GM12891 (cell line): ENCODE results near the gene SCUBE1.

Source experiments
- DNase-seq: peaks from one replicate; pipeline ENCODE4 v3.0.0; 2011; ENCODE audit warnings: low spot score; ENCODE audit not compliant: insufficient read length
- FAIRE-seq: peaks from 2 replicates; lab custom pipeline; 2011; peaks lifted over from hg19 to GRCh38; lab: Jason Lieb, UNC
- PAX5 ChIP-seq: IDR thresholded peaks from 2 replicates; pipeline ENCODE4 v1.6.1; 2011; ENCODE audit warnings: low read length, moderate library complexity, mild to moderate bottlenecking; ENCODE audit not compliant: insufficient read depth, severe bottlenecking
- POLR2A ChIP-seq: IDR thresholded peaks from 2 replicates; pipeline ENCODE4 v1.6.1; 2011; ENCODE audit warnings: low read depth, low read length, control low read depth
- POLR2AphosphoS5 ChIP-seq: IDR thresholded peaks from 2 replicates; pipeline ENCODE4 v1.6.1; 2011; ENCODE audit warnings: low read depth, low read length, control low read depth
- POU2F2 ChIP-seq: IDR thresholded peaks from 2 replicates; pipeline ENCODE4 v1.6.1; 2011; ENCODE audit warnings: low read depth, mild to moderate bottlenecking, control low read depth, low read length, moderate library complexity
- SPI1 ChIP-seq: IDR thresholded peaks from 2 replicates; pipeline ENCODE4 v1.6.1; 2011; ENCODE audit warnings: low read depth, low read length, control low read depth
- TAF1 ChIP-seq: IDR thresholded peaks from 2 replicates; pipeline ENCODE4 v1.6.1; 2011; ENCODE audit warnings: low read depth, low read length, control low read depth

The SCUBE1 gene

DNA sequence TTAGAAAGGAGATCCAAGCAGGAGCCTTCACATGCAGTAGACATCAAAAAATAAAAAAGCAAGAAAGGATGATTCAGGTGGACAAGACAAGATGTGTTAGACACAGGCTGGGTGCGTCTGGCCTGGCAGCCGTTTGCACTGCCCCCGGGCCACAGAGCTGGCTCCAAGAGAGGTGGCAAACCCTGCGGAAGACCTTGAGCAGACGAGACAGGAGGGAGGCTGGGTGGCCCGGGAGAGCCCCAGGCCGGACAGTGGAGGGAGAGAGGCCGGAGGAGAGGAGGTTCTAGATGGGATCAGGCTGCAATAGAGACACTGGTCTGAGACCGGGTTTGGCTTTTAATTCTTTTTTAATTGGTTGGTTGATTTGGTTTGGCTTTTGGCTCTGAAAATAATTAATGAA lies 86.6 kb downstream of the SCUBE1 start:
- no peak for DNase-seq
- no peak for TF ChIP-seq POU2F2
- no peak for TF ChIP-seq POLR2A
- TF ChIP-seq TAF1: no peak
- no peak for TF ChIP-seq POLR2AphosphoS5
- no peak for TF ChIP-seq SPI1
- TF ChIP-seq PAX5: no peak
- no peak for FAIRE-seq

DNA sequence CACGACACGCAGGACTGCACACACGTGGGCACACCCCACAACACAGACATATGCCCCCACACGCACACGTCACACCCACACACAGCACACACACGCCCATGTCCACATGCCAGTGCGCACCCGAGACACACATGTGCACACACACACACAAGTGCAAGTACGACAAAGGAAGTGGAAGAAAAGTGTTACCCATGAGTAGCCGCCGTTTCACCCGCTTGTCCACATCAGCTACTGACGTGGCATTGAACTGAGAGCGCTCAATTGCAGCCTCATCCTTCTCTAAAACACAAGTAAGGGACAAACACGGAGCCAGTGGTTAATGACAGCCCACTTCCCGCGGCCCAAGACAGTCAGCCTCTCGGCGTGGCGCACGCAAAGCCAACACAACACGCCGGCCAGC lies 87.9 kb downstream of the SCUBE1 start:
- TF ChIP-seq POU2F2: no peak
- TF ChIP-seq SPI1: no peak
- no peak for TF ChIP-seq PAX5
- no peak for TF ChIP-seq POLR2AphosphoS5
- no peak for TF ChIP-seq TAF1
- no peak for TF ChIP-seq POLR2A
- DNase-seq: no peak
- peak; percentile 47 for FAIRE-seq

DNA sequence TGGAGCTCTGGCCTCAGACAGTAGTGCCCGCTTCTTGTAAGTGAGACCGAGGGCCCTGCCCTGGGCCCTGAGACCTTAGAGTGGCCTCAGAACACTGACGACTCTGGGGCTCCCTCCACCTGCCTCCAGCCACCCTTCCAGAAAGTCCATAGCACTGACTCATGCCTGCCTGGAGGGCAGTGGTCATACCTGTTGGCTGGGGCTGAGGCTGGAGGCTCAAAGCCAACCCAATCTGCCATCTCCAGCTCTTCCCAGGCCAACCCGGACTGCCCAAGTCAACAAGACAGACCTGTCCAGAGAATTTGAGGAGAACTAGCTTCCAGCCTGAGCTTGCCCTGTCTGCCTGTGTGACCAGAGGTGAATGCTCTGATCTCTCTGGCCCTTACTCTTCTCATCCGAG lies 89.3 kb downstream of the SCUBE1 start:
- no peak for FAIRE-seq
- DNase-seq: no peak

DNA sequence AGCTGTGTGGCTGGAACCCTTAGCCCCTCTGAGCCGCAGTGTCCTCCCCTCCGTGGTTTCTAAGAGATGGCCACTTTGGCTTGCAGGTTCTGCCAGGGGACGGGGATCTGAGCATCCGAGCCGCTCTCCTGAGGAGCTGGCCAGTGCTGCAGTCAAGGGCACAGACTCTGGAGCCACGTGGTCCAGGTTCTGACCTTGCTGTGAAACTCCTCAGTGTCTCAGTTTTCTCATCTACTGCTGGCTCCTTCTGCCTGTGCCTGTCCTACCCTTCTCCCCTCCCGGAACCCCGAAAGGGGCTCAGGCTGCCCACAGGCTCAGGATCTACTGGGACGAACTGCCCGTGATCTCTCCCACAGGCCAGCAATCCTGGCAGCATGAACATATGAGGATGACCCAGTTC lies 90.9 kb downstream of the SCUBE1 start:
- FAIRE-seq (no peak), DNase-seq (no peak)
- TF ChIP-seq POLR2AphosphoS5 (no peak), PAX5 (no peak), TAF1 (no peak), POLR2A (no peak), POU2F2 (no peak), SPI1 (no peak)

More for the DNA sequence above, 89.3 kb downstream of the SCUBE1 start:
- TF ChIP-seq TAF1 (no peak), PAX5 (no peak), SPI1 (no peak), POLR2AphosphoS5 (no peak), POLR2A (no peak), POU2F2 (no peak)

DNA sequence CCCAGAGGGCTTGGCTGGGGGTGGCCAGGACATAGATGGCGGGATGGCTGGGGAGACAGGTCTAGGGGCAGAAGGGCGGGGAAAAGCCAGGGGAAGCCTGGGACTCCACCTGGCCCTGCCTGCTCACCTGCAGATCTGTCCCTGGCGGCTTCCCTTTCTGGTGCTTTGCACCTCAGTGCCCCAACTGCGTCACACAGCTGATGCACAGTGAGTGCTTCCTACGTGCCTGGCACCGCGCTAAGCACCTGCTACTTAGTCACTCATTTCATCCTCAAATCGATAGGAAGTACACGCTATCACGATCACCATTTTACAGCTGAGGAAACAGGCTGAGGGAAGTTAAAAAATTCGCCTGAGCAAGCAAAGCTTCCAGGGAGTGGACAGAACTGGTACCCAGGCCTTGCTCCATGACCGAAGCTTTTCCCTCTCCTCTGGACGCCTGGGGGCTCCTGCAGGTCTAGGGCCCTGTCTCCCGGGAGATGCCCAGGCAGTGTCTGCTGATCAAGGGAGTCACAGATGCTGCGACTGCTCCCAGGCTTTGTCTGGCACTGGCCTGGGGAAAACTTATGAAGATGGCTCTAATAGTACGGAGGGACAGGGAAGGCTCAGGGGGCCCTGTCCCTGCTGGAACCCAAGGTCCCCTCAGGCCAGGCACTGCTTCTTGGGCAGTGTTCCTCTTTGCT lies 93.2 kb downstream of the SCUBE1 start:
- FAIRE-seq (no peak), DNase-seq (no peak)
- no peak for TF ChIP-seq SPI1
- no peak for TF ChIP-seq POU2F2
- no peak for TF ChIP-seq TAF1
- TF ChIP-seq POLR2A: no peak
- no peak for TF ChIP-seq PAX5
- no peak for TF ChIP-seq POLR2AphosphoS5

- FAIRE-seq (no peak), DNase-seq (no peak)
- TF ChIP-seq POLR2A (no peak), PAX5 (no peak), TAF1 (no peak), SPI1 (no peak), POLR2AphosphoS5 (no peak), POU2F2 (no peak)
These were observed 95.5 kb downstream of the SCUBE1 start for GRCh38 chr22:43247546-43248260.

DNA sequence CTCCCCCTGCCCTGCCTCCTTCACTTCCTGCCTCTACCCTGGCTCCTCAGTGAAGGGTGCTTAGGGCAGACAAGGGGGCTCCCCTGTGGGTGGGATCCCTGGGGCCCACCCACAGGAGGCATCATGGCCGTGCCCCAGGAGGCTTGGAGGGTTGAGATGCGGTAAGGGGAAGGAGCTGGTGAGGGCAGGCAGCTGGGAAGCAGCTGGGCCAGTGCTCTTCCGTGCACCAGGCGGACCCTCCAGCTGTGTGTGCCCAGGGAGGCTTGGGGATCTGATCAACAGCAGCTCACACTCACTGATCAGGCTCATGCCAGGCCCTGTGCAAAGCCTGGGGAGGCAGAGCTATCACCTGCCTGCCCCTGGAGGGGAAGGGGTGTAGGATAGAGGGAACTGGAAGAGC lies 97.0 kb downstream of the SCUBE1 start:
- no peak for FAIRE-seq
- no peak for DNase-seq
- TF ChIP-seq SPI1 (no peak), POLR2AphosphoS5 (no peak), PAX5 (no peak), POU2F2 (no peak), POLR2A (no peak), TAF1 (no peak)

- FAIRE-seq (no peak), DNase-seq (no peak)
- TF ChIP-seq POU2F2: no peak
- TF ChIP-seq TAF1: no peak
- no peak for TF ChIP-seq PAX5
- no peak for TF ChIP-seq POLR2AphosphoS5
- TF ChIP-seq SPI1: no peak
- TF ChIP-seq POLR2A: no peak
These were observed 97.5 kb downstream of the SCUBE1 start for GRCh38 chr22:43245717-43246116.

GRCh38 chr22:43244803-43245527 lies 98.2 kb downstream of the SCUBE1 start:
- TF ChIP-seq POLR2AphosphoS5: no peak
- no peak for TF ChIP-seq TAF1
- TF ChIP-seq POU2F2: no peak
- TF ChIP-seq PAX5: no peak
- no peak for TF ChIP-seq SPI1
- no peak for TF ChIP-seq POLR2A
- no peak for FAIRE-seq
- DNase-seq: no peak
